HEK293 (cell line): ENCODE data around the gene ITPR2.

Experiments
- CTCF ChIA-PET: fragments of 350-600 bp; formaldehyde crosslinking; extraction: SDS; loops from one replicate; lab custom pipeline; 2021; ENCODE audit warnings: antibody characterized with exemption; lab: Yijun Ruan, JAX
- POLR2A ChIA-PET: fragments of 300-600 bp; formaldehyde crosslinking; extraction: SDS; loops from one replicate; lab custom pipeline; 2020; ENCODE audit warnings: antibody characterized with exemption, inconsistent platforms; lab: Yijun Ruan, JAX
- H3K27ac ChIP-seq: fragments of 200-500 bp; sonication (Bioruptor generic); 2 replicates; pipeline ENCODE4 v1.5.1; 2014; ENCODE audit warnings: low read depth, low read length, control low read depth, inconsistent platforms; ENCODE audit errors: extremely low read depth
- H3K36me3 ChIP-seq, 2 experiments: fragments of 200-500 bp in 1 of 2; sonication (Bioruptor generic) in 1 of 2; 1 replicate in 1 of 2; 2 replicates in 1 of 2; pipeline ENCODE4 v1.5.1; 2014 to 2017; ENCODE audit warnings: inconsistent platforms in 2 of 2, low read length in 2 of 2; ENCODE audit not compliant: control insufficient read depth in 2 of 2, insufficient read depth in 1 of 2
- H3K4me1 ChIP-seq: fragments of 200-500 bp; sonication (Bioruptor generic); 2 replicates; pipeline ENCODE4 v1.5.1; 2014; ENCODE audit warnings: mild to moderate bottlenecking, low read length, inconsistent platforms; ENCODE audit not compliant: control insufficient read depth, insufficient read depth
- H3K4me3 ChIP-seq: 2 replicates; pipeline ENCODE4 v1.5.1; 2011; ENCODE audit warnings: low read depth, mild to moderate bottlenecking, control low read depth, low read length, moderate library complexity
- H3K9me3 ChIP-seq: fragments of 200-500 bp; sonication (Bioruptor generic); 2 replicates; pipeline ENCODE4 v1.5.1; 2014; ENCODE audit warnings: low read depth, low read length, inconsistent platforms; ENCODE audit not compliant: control insufficient read depth, insufficient read depth
- GLI2 ChIP-seq: fragments of 450-650 bp; formaldehyde crosslinking; IDR thresholded peaks from 2 replicates; pipeline ENCODE4; 2017; ENCODE audit warnings: missing biosample characterization, missing genetic modification characterization, low read depth, borderline replicate concordance
- GLI4 ChIP-seq: fragments of 450-650 bp; formaldehyde crosslinking; IDR thresholded peaks from 2 replicates; pipeline ENCODE4 v1.5.1; 2016; ENCODE audit warnings: missing biosample characterization, missing genetic modification characterization
- HOXA7 ChIP-seq: sonication (generic); formaldehyde crosslinking; IDR thresholded peaks from 2 replicates; pipeline ENCODE4 v1.8.1; 2022; ENCODE audit warnings: missing genetic modification reagents, borderline replicate concordance
- MZF1 ChIP-seq: fragments of 450-650 bp; formaldehyde crosslinking; IDR thresholded peaks from 2 replicates; pipeline ENCODE4 v1.5.1; 2017; ENCODE audit warnings: missing biosample characterization, missing genetic modification characterization, borderline replicate concordance
- OSR2 ChIP-seq: fragments of 450-650 bp; formaldehyde crosslinking; IDR thresholded peaks from 2 replicates; pipeline ENCODE4 v1.5.1; 2016; ENCODE audit warnings: missing biosample characterization, missing genetic modification characterization
- RBAK ChIP-seq: fragments of 450-650 bp; formaldehyde crosslinking; IDR thresholded peaks from 2 replicates; pipeline ENCODE4 v1.5.1; 2016; ENCODE audit warnings: missing biosample characterization, missing genetic modification characterization
- REST ChIP-seq: fragments of 450-650 bp; formaldehyde crosslinking; IDR thresholded peaks from 2 replicates; pipeline ENCODE4 v1.5.1; 2016; ENCODE audit warnings: missing biosample characterization, missing genetic modification characterization
- SP2 ChIP-seq: fragments of 450-650 bp; formaldehyde crosslinking; IDR thresholded peaks from 2 replicates; pipeline ENCODE4 v1.5.1; 2016; ENCODE audit warnings: missing biosample characterization, missing genetic modification characterization
- WT1 ChIP-seq: fragments of 450-650 bp; formaldehyde crosslinking; IDR thresholded peaks from 2 replicates; pipeline ENCODE4 v1.5.1; 2016; ENCODE audit warnings: missing biosample characterization, missing genetic modification characterization
- ZBTB20 ChIP-seq: fragments of 450-650 bp; formaldehyde crosslinking; IDR thresholded peaks from 2 replicates; pipeline ENCODE4 v1.5.1; 2016; ENCODE audit warnings: missing biosample characterization, missing genetic modification characterization
- ZFHX2 ChIP-seq: fragments of 450-650 bp; formaldehyde crosslinking; conservative IDR thresholded peaks from 2 replicates; pipeline ENCODE4 v1.5.1; 2016; ENCODE audit warnings: missing biosample characterization, missing genetic modification characterization
- ZFP3 ChIP-seq: fragments of 450-650 bp; formaldehyde crosslinking; IDR thresholded peaks from 2 replicates; pipeline ENCODE4 v1.5.1; 2016; ENCODE audit warnings: low read depth, missing biosample characterization, missing genetic modification characterization
- ZFP37 ChIP-seq: fragments of 450-650 bp; formaldehyde crosslinking; IDR thresholded peaks from 2 replicates; pipeline ENCODE4 v1.5.1; 2016; ENCODE audit warnings: missing biosample characterization, missing genetic modification characterization
- ZIC2 ChIP-seq: fragments of 450-650 bp; formaldehyde crosslinking; IDR thresholded peaks from 2 replicates; pipeline ENCODE4 v1.5.1; 2016; ENCODE audit warnings: missing biosample characterization, missing genetic modification characterization
- ZNF140 ChIP-seq: fragments of 450-650 bp; formaldehyde crosslinking; IDR thresholded peaks from 2 replicates; pipeline ENCODE4 v1.5.1; 2016; ENCODE audit warnings: missing biosample characterization, missing genetic modification characterization
- ZNF2 ChIP-seq: fragments of 450-650 bp; formaldehyde crosslinking; IDR thresholded peaks from 2 replicates; pipeline ENCODE4 v1.5.1; 2016; ENCODE audit warnings: missing biosample characterization, missing genetic modification characterization
- ZNF239 ChIP-seq: fragments of 450-650 bp; formaldehyde crosslinking; IDR thresholded peaks from 2 replicates; pipeline ENCODE4 v1.5.1; 2016; ENCODE audit warnings: missing biosample characterization, missing genetic modification characterization
- ZNF280C ChIP-seq: fragments of 450-650 bp; formaldehyde crosslinking; IDR thresholded peaks from 2 replicates; pipeline ENCODE4 v1.5.1; 2016; ENCODE audit warnings: missing biosample characterization, missing genetic modification characterization
- ZNF549 ChIP-seq: fragments of 450-650 bp; IDR thresholded peaks from 2 replicates; pipeline ENCODE4 v1.5.1; 2018; ENCODE audit warnings: missing biosample characterization, missing genetic modification characterization, mild to moderate bottlenecking, inconsistent platforms, moderate library complexity
- ZNF560 ChIP-seq: fragments of 450-650 bp; formaldehyde crosslinking; IDR thresholded peaks from 2 replicates; pipeline ENCODE4 v1.5.1; 2017; ENCODE audit warnings: missing biosample characterization, missing genetic modification characterization, borderline replicate concordance
- ZNF776 ChIP-seq: fragments of 450-650 bp; formaldehyde crosslinking; IDR thresholded peaks from 2 replicates; pipeline ENCODE4 v1.5.0; 2017; ENCODE audit warnings: missing biosample characterization, missing genetic modification characterization, borderline replicate concordance
- ZNF792 ChIP-seq: fragments of 450-650 bp; formaldehyde crosslinking; IDR thresholded peaks from 2 replicates; pipeline ENCODE4 v1.5.1; 2016; ENCODE audit warnings: missing biosample characterization, missing genetic modification characterization
- ZSCAN4 ChIP-seq: fragments of 450-650 bp; formaldehyde crosslinking; IDR thresholded peaks from 2 replicates; pipeline ENCODE4 v1.5.1; 2017; ENCODE audit warnings: missing biosample characterization, missing genetic modification characterization
- TF ChIP-seq, protein P1 (sequence below): fragments of 450-650 bp; formaldehyde crosslinking; optimal IDR thresholded peaks from 2 replicates; pipeline ENCODE3; 2016; ENCODE audit warnings: missing biosample characterization, mild to moderate bottlenecking, missing genetic modification characterization
- TF ChIP-seq, protein P2 (sequence below): fragments of 450-650 bp; formaldehyde crosslinking; IDR thresholded peaks from 2 replicates; pipeline ENCODE4 v1.5.1; 2017; ENCODE audit warnings: missing biosample characterization, missing genetic modification characterization

The ITPR2 gene

GRCh38 chr12:26798640-26799039, 34.4 kb downstream of the ITPR2 start:
- CTCF ChIA-PET, result interaction anchor here (0.8 kb wide), 1 partner anchor 27 kb away, joined by 3 read pairs; no protein-coding TSS in a partner anchor
- POLR2A ChIA-PET, result no interaction called here
- no peaks in the 10 kb centered on the region for H3K36me3 ChIP-seq
- H3K9me3 ChIP-seq, result no peaks in the 10 kb centered on the region
- H3K4me3 ChIP-seq, result no peak overlapping the region
- TF ChIP-seq ZNF792 (tag by site-specific recombination) (no peak), ZNF280C (tag by site-specific recombination) (no peak), ZNF140 (tag by site-specific recombination) (no peak), ZSCAN4 (no peak)
- TF ChIP-seq, protein P1, sequence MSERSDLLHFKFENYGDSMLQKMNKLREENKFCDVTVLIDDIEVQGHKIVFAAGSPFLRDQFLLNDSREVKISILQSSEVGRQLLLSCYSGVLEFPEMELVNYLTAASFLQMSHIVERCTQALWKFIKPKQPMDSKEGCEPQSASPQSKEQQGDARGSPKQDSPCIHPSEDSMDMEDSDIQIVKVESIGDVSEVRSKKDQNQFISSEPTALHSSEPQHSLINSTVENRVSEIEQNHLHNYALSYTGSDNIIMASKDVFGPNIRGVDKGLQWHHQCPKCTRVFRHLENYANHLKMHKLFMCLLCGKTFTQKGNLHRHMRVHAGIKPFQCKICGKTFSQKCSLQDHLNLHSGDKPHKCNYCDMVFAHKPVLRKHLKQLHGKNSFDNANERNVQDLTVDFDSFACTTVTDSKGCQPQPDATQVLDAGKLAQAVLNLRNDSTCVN (tag by site-specific recombination), result no peak
- H3K27ac ChIP-seq, result no peak overlapping the region
- peaks cover 11% of the 10 kb centered on the region for H3K4me1 ChIP-seq

GRCh38 chr12:26798023-26798422, 35.0 kb downstream of the ITPR2 start:
- CTCF ChIA-PET, result interaction anchor here (0.8 kb wide), 1 partner anchor 26 kb away, joined by 3 read pairs; no protein-coding TSS in a partner anchor
- Histone ChIP-seq H3K4me1 (peaks cover 9% of the 10 kb centered on the region), H3K36me3 (no peaks in the 10 kb centered on the region), H3K9me3 (no peaks in the 10 kb centered on the region), H3K4me3 (no peak overlapping the region), H3K27ac (no peak overlapping the region)
- POLR2A ChIA-PET, result no interaction called here
- TF ChIP-seq ZNF239 (tag by site-specific recombination) (no peak), ZNF549 (tag by site-specific recombination) (no peak), GLI4 (no peak), ZIC2 (tag by site-specific recombination) (no peak), REST (no peak), RBAK (tag by site-specific recombination) (no peak), ZFP37 (tag by site-specific recombination) (no peak), GLI2 (tag by site-specific recombination) (no peak), ZFHX2 (tag by site-specific recombination) (no peak), WT1 (tag by site-specific recombination) (no peak), ZNF560 (tag by site-specific recombination) (no peak), SP2 (tag by site-specific recombination) (no peak), ZFP3 (no peak), OSR2 (no peak), MZF1 (peak; percentile 50; the same call in 1 of the 2 replicates), ZNF776 (no peak), ZBTB20 (no peak), ZNF2 (tag by site-specific recombination) (peak; percentile 45; the same call in 1 of the 2 replicates), HOXA7 (no peak)
- TF ChIP-seq, protein P1 (tag by site-specific recombination), result no peak
- TF ChIP-seq, protein P2, sequence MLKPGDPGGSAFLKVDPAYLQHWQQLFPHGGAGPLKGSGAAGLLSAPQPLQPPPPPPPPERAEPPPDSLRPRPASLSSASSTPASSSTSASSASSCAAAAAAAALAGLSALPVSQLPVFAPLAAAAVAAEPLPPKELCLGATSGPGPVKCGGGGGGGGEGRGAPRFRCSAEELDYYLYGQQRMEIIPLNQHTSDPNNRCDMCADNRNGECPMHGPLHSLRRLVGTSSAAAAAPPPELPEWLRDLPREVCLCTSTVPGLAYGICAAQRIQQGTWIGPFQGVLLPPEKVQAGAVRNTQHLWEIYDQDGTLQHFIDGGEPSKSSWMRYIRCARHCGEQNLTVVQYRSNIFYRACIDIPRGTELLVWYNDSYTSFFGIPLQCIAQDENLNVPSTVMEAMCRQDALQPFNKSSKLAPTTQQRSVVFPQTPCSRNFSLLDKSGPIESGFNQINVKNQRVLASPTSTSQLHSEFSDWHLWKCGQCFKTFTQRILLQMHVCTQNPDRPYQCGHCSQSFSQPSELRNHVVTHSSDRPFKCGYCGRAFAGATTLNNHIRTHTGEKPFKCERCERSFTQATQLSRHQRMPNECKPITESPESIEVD, result peak; percentile 12; the same call in 1 of the 2 replicates
